ENCODE results near the gene SLC2A8.

The SLC2A8 gene

DNA sequence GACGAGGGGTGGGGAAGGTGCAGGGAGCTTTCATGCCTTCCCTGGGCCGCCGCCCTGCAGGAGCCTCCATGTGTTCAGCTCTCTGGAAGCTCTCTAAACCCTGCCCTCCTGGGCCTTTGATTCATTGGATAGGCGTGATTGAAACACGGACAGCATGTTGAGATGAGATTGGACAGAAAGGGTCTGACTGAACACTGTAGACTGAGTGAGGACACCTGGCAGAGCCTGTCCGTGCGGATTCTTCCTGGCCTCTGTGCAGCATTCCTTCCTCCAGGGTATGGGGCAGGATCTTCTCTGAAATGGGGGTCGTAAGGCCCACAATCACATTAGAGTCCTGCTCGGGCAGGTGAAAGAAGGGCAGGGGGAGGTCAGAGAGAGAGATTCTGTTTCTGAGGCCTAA, 41.4 kb downstream of the SLC2A8 start:
- DNase-seq (ENCODE audit: low read depth) = no peak
- no peak overlapping the region for H3K4me3 ChIP-seq (ENCODE audit: low read depth, low read length)
- TF ChIP-seq, protein P1, sequence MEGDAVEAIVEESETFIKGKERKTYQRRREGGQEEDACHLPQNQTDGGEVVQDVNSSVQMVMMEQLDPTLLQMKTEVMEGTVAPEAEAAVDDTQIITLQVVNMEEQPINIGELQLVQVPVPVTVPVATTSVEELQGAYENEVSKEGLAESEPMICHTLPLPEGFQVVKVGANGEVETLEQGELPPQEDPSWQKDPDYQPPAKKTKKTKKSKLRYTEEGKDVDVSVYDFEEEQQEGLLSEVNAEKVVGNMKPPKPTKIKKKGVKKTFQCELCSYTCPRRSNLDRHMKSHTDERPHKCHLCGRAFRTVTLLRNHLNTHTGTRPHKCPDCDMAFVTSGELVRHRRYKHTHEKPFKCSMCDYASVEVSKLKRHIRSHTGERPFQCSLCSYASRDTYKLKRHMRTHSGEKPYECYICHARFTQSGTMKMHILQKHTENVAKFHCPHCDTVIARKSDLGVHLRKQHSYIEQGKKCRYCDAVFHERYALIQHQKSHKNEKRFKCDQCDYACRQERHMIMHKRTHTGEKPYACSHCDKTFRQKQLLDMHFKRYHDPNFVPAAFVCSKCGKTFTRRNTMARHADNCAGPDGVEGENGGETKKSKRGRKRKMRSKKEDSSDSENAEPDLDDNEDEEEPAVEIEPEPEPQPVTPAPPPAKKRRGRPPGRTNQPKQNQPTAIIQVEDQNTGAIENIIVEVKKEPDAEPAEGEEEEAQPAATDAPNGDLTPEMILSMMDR (IDR thresholded peaks at IDR 0.05; ENCODE audit: control insufficient read depth, extremely low read depth, insufficient read depth) = no peak

DNA sequence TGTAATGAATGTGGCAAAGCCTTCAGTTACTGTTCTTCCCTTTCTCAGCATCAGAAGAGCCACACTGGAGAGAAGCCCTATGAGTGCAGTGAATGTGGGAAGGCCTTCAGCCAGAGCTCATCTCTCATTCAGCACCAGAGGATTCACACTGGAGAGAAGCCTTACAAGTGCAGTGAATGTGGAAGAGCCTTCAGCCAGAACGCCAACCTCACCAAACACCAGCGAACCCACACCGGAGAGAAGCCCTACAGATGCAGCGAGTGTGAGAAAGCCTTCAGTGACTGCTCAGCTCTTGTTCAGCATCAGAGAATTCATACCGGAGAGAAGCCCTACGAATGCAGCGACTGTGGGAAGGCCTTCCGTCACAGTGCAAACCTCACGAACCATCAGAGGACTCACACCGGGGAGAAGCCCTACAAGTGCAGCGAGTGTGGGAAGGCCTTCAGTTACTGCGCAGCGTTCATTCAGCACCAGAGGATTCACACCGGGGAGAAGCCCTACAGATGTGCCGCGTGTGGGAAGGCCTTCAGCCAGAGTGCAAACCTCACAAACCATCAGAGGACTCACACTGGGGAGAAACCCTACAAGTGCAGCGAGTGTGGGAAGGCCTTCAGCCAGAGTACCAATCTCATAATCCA, 47.4 kb downstream of the SLC2A8 start:
- H3K4me3 ChIP-seq (ENCODE audit: low read depth, low read length) = no peak overlapping the region
- DNase-seq (ENCODE audit: low read depth) = no peak
- TF ChIP-seq, protein P1 (IDR thresholded peaks at IDR 0.05; ENCODE audit: control insufficient read depth, extremely low read depth, insufficient read depth) = no peak

DNA sequence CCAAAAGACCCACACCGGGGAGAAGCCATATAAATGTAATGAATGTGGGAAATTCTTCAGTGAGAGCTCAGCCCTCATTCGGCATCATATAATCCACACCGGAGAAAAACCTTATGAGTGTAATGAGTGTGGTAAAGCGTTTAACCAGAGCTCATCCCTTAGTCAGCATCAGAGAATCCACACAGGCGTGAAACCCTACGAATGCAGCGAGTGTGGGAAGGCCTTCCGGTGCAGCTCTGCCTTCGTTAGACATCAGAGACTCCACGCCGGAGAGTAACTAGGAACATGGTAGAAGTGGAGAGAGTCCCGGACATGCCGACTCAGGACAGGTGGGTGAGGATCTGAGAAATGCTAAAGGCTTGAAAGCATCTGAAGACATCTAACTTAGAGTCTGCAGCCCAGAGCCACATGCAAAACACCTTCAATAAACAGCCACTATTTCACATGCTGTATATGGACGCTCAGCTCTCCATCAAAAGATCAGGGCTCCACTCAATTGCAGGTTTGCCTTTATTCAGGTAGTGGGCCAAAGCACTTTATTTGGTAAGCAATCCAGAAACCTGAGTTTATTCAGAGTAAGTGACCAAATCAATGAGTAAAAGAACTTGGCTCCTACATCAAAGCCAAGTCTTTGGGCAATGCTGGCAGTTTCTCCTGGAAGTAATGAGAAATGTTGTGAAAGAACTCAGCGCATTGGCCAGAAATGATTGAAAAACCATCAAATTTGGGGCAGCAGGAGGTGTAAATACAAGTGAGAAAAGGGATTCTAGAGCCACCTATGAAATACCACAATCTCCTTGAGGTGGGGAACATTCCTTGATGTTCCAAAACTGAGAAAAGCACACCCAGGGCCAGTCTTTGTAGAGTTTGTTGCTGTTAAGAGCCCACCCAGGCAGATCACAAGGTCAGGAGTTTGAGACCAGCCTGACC, 48.2 kb downstream of the SLC2A8 start:
- no peak for DNase-seq (ENCODE audit: low read depth)
- TF ChIP-seq, protein P1 (IDR thresholded peaks at IDR 0.05; ENCODE audit: control insufficient read depth, extremely low read depth, insufficient read depth) = no peak
- no peak overlapping the region for H3K4me3 ChIP-seq (ENCODE audit: low read depth, low read length)

DNA sequence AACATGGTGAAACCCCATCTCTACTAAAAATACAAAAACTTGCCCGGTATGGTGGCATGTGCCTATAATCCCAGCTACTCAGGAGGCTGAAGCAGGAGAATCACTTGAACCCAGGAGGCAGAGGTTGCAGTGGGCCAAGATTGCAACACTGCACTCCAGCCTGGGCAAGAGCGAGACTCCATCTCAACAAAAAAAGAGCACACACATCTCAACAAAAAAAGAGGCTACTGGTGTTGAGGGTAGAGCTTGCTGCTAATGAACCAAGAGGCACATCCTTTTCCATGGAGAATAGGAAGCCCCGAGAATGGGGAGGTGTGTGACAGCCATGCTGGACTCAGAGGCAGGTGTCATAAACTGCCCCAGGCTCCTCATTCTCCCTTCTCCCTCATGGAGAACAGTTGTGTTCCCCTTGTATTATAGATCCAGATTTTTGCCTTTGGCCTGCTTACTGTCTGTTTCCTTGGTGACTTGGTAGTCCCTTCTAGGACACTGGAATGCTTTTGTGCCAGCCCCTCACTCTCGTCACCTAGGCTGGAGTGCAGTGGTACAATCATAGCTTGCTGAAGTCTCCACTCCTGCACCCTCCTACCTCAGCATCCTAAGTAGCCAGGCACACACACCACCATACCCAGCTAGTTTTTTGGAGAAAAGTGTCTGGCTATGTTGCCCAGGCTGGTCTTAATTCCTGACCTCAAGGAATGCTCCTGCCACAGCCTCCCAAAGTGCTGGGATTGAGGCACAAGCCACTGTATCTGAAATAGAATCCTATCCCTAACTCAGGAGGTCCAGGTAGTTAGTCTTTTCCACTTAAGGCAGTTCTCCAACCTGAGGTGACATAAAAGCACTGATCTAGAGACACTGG, 49.1 kb downstream of the SLC2A8 start:
- no peak for DNase-seq (ENCODE audit: low read depth)
- TF ChIP-seq, protein P1 (IDR thresholded peaks at IDR 0.05; ENCODE audit: control insufficient read depth, extremely low read depth, insufficient read depth) = no peak
- H3K4me3 ChIP-seq (ENCODE audit: low read depth, low read length) = no peak overlapping the region

DNA sequence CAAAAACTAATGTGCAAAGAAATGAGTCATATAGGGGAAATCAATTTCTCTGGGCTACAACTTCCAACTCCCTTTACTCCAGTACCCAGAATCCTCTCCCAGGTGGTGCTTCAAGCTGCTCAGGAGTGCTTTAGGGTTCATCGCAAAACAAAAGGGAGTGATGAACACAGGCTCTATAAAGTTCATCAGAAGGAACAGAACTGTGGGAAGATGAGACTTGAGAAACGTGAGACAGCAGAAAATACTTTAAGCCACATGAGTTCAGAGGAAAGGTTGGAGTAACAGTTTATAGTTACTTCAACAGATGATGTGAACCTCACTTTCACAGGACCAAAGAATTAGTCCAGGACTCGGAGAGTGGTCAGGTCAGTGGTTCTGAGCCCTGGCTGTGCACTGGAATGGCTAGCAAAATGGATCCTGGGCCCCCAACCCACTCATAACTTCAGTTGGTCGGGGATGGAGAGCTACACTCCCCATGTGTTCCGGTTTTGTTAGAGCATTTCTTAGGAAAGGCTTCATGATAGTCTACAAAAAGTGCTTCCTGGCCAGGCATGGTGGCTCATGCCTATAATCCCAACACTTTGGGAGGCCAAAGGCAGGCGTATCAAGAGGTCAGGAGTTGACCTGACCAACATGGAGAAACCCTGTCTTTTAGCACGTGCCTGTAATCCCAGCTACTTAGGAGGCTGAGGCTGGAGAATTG, 49.9 kb downstream of the SLC2A8 start:
- H3K4me3 ChIP-seq (ENCODE audit: low read depth, low read length) = no peak overlapping the region
- DNase-seq (ENCODE audit: low read depth) = no peak

More for the DNA sequence above, 49.9 kb downstream of the SLC2A8 start:
- TF ChIP-seq, protein P1 (IDR thresholded peaks at IDR 0.05; ENCODE audit: control insufficient read depth, extremely low read depth, insufficient read depth) = no peak

All from LNCaP clone FGC (cell line).